ENCODE measurements around the gene SCARB2. TPM values are rescaled to one million over a fixed set of nuclear protein-coding genes. Genes with fewer than 3 reads are reported as not detected.
A peak's percentile ranks its signal among the peaks of the same experiment; 100 is the strongest.

Gene SCARB2
- total RNA-seq, 1 donor = 200 TPM

DNA sequence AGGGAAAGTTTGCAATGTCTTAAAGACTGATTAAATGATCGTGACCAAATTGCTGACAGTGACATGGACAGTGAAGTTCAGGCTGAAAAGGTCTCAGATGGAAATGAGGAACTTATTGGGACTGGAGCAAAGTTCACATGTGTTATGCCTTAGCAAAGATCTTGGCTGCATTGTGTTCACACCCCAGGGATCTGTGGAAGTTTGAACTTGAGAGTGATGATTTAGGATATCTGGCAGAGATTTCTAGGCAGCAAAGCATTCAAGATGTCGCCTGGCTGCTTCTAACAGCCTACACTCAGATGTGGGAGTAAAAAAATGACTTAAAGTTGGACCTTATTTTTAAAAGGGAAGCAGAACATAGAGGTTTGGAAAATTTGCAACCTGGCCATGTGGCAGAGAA lies 21.4 kb downstream of the SCARB2 start:
- Histone ChIP-seq H3K27ac (ENCODE audit: low read depth, low read length) (no peak overlapping the region), H3K9me3 (ENCODE audit: low read depth, low read length) (no peaks in the 10 kb centered on the region), H3K4me2 (ENCODE audit: insufficient read depth, low read length) (no peak overlapping the region), H2AFZ (ENCODE audit: low read length) (no peak overlapping the region), H4K20me1 (ENCODE audit: insufficient read depth, low read length) (peaks cover 13% of the 10 kb centered on the region), H3K27me3 (ENCODE audit: insufficient read depth, low read length) (no peaks in the 10 kb centered on the region), H3K4me1 (ENCODE audit: insufficient read depth, low read length) (peaks cover 51% of the 10 kb centered on the region), H3K36me3 (ENCODE audit: insufficient read depth, low read length) (peaks cover 28% of the 10 kb centered on the region), H3K79me2 (ENCODE audit: insufficient read depth, low read length) (peaks cover 82% of the 10 kb centered on the region), H3K4me3 (ENCODE audit: insufficient read depth, low read length) (no peak overlapping the region)
- no peak for TF ChIP-seq CTCF (IDR thresholded peaks at IDR 0.05; ENCODE audit: extremely low read depth, low read depth, low read length)
- no peak for DNase-seq (ENCODE audit: insufficient read length, low spot score, missing footprints)

GRCh38 chr4:76188557-76188956 lies 25.1 kb downstream of the SCARB2 start:
- peaks cover 27% of the 10 kb centered on the region for H4K20me1 ChIP-seq (ENCODE audit: insufficient read depth, low read length)
- no peak for TF ChIP-seq CTCF (IDR thresholded peaks at IDR 0.05; ENCODE audit: extremely low read depth, low read depth, low read length)
- H3K9me3 ChIP-seq (ENCODE audit: low read depth, low read length) = no peaks in the 10 kb centered on the region
- H3K4me3 ChIP-seq (ENCODE audit: insufficient read depth, low read length) = no peak overlapping the region
- H2AFZ ChIP-seq (ENCODE audit: low read length) = no peak overlapping the region
- peaks cover 14% of the 10 kb centered on the region for H3K4me1 ChIP-seq (ENCODE audit: insufficient read depth, low read length)
- H3K79me2 ChIP-seq (ENCODE audit: insufficient read depth, low read length) = peaks cover 94% of the 10 kb centered on the region
- no peaks in the 10 kb centered on the region for H3K27me3 ChIP-seq (ENCODE audit: insufficient read depth, low read length)
- peaks cover 34% of the 10 kb centered on the region for H3K36me3 ChIP-seq (ENCODE audit: insufficient read depth, low read length)
- peak overlapping the region; percentile 5 for H3K27ac ChIP-seq (ENCODE audit: low read depth, low read length)
- no peak for DNase-seq (ENCODE audit: insufficient read length, low spot score, missing footprints)
- no peak overlapping the region for H3K4me2 ChIP-seq (ENCODE audit: insufficient read depth, low read length)

GRCh38 chr4:76188149-76188548 lies 25.5 kb downstream of the SCARB2 start:
- H4K20me1 ChIP-seq (ENCODE audit: insufficient read depth, low read length) = peaks cover 28% of the 10 kb centered on the region
- peaks cover 93% of the 10 kb centered on the region for H3K79me2 ChIP-seq (ENCODE audit: insufficient read depth, low read length)
- no peak for DNase-seq (ENCODE audit: insufficient read length, low spot score, missing footprints)
- H3K27me3 ChIP-seq (ENCODE audit: insufficient read depth, low read length) = no peaks in the 10 kb centered on the region
- TF ChIP-seq CTCF (IDR thresholded peaks at IDR 0.05; ENCODE audit: extremely low read depth, low read depth, low read length) = no peak
- peaks cover 10% of the 10 kb centered on the region for H3K4me1 ChIP-seq (ENCODE audit: insufficient read depth, low read length)
- no peak overlapping the region for H2AFZ ChIP-seq (ENCODE audit: low read length)
- no peak overlapping the region for H3K4me3 ChIP-seq (ENCODE audit: insufficient read depth, low read length)
- H3K27ac ChIP-seq (ENCODE audit: low read depth, low read length) = peak overlapping the region; percentile 5
- no peak overlapping the region for H3K4me2 ChIP-seq (ENCODE audit: insufficient read depth, low read length)
- no peaks in the 10 kb centered on the region for H3K9me3 ChIP-seq (ENCODE audit: low read depth, low read length)
- peaks cover 30% of the 10 kb centered on the region for H3K36me3 ChIP-seq (ENCODE audit: insufficient read depth, low read length)

GRCh38 chr4:76187152-76187551 lies 26.5 kb downstream of the SCARB2 start:
- H2AFZ ChIP-seq (ENCODE audit: low read length) = no peak overlapping the region
- no peak for DNase-seq (ENCODE audit: insufficient read length, low spot score, missing footprints)
- peaks cover 10% of the 10 kb centered on the region for H3K4me1 ChIP-seq (ENCODE audit: insufficient read depth, low read length)
- no peak overlapping the region for H3K27ac ChIP-seq (ENCODE audit: low read depth, low read length)
- H3K27me3 ChIP-seq (ENCODE audit: insufficient read depth, low read length) = no peaks in the 10 kb centered on the region
- H3K4me2 ChIP-seq (ENCODE audit: insufficient read depth, low read length) = no peak overlapping the region
- H4K20me1 ChIP-seq (ENCODE audit: insufficient read depth, low read length) = peaks cover 28% of the 10 kb centered on the region
- no peaks in the 10 kb centered on the region for H3K9me3 ChIP-seq (ENCODE audit: low read depth, low read length)
- H3K79me2 ChIP-seq (ENCODE audit: insufficient read depth, low read length) = peaks cover 91% of the 10 kb centered on the region
- no peak overlapping the region for H3K4me3 ChIP-seq (ENCODE audit: insufficient read depth, low read length)
- H3K36me3 ChIP-seq (ENCODE audit: insufficient read depth, low read length) = peaks cover 22% of the 10 kb centered on the region
- TF ChIP-seq CTCF (IDR thresholded peaks at IDR 0.05; ENCODE audit: extremely low read depth, low read depth, low read length) = no peak

Measured in osteoblast (primary cell).